H9 (cell line): ENCODE measurements around the gene BACH2. TPM values are rescaled to one million over a fixed set of nuclear protein-coding genes. Genes with fewer than 3 reads are reported as not detected.

Experiments
- DNase-seq: peaks from one replicate; pipeline ENCODE4 v3.0.0-alpha.2; 2017
- H2AFZ ChIP-seq: one replicate; pipeline ENCODE4 v1.6.1; 2013; ENCODE audit warnings: mild to moderate bottlenecking, low read length, control low read depth, moderate library complexity
- H2AK5ac ChIP-seq: 2 replicates; pipeline ENCODE4 v1.6.1; 2013; ENCODE audit warnings: low read length, control low read depth, mixed read lengths; ENCODE audit not compliant: insufficient read length
- H2BK120ac ChIP-seq: one replicate; pipeline ENCODE4 v1.6.1; 2013; ENCODE audit warnings: low read depth, mild to moderate bottlenecking, low read length, control low read depth, inconsistent platforms; ENCODE audit not compliant: poor library complexity, severe bottlenecking
- H2BK12ac ChIP-seq: 2 replicates; pipeline ENCODE4 v1.6.1; 2013; ENCODE audit warnings: low read length, control low read depth, mixed read lengths, low read depth; ENCODE audit not compliant: insufficient read length
- H2BK15ac ChIP-seq: 2 replicates; pipeline ENCODE4 v1.6.1; 2013; ENCODE audit warnings: low read depth, low read length, control low read depth
- H2BK20ac ChIP-seq: one replicate; pipeline ENCODE4 v1.6.1; 2013; ENCODE audit warnings: low read depth, mild to moderate bottlenecking, low read length, control low read depth, inconsistent platforms; ENCODE audit not compliant: poor library complexity, severe bottlenecking
- H2BK5ac ChIP-seq: 2 replicates; pipeline ENCODE4 v1.6.1; 2013; ENCODE audit warnings: low read length, control low read depth, mixed read lengths; ENCODE audit not compliant: insufficient read length
- H3K14ac ChIP-seq: 2 replicates; pipeline ENCODE4 v1.6.1; 2013; ENCODE audit warnings: low read length, control low read depth; ENCODE audit not compliant: insufficient read depth
- H3K18ac ChIP-seq: 2 replicates; pipeline ENCODE4 v1.6.1; 2013; ENCODE audit warnings: low read depth, mild to moderate bottlenecking, mixed read lengths, low read length, control low read depth; ENCODE audit not compliant: insufficient read length
- H3K23ac ChIP-seq: 2 replicates; pipeline ENCODE4 v1.6.1; 2013; ENCODE audit warnings: low read length, control low read depth, mixed read lengths, low read depth; ENCODE audit not compliant: insufficient read length
- H3K23me2 ChIP-seq: 2 replicates; pipeline ENCODE4 v1.6.1; 2013; ENCODE audit warnings: low read depth, mild to moderate bottlenecking, mixed read lengths, low read length, control low read depth; ENCODE audit not compliant: insufficient read length, poor library complexity, severe bottlenecking
- H3K27ac ChIP-seq: 2 replicates; pipeline ENCODE4 v1.5.1; 2013; ENCODE audit warnings: low read length, control low read depth, mixed read lengths, low read depth; ENCODE audit not compliant: insufficient read length
- H3K27me3 ChIP-seq: 2 replicates; pipeline ENCODE4 v1.6.1; 2013; ENCODE audit warnings: low read length, control low read depth, inconsistent platforms; ENCODE audit not compliant: insufficient read depth
- H3K4ac ChIP-seq: 2 replicates; pipeline ENCODE4 v1.6.1; 2013; ENCODE audit warnings: low read depth, mild to moderate bottlenecking, control low read depth, inconsistent platforms, low read length, moderate library complexity
- H3K4me1 ChIP-seq: 2 replicates; pipeline ENCODE4 v1.6.1; 2013; ENCODE audit warnings: low read length, control low read depth, inconsistent platforms; ENCODE audit not compliant: insufficient read depth
- H3K4me2 ChIP-seq: 2 replicates; pipeline ENCODE4 v1.6.1; 2013; ENCODE audit warnings: low read length, control low read depth, mixed read lengths; ENCODE audit not compliant: insufficient read length, insufficient read depth
- H3K56ac ChIP-seq: 2 replicates; pipeline ENCODE4 v1.6.1; 2013; ENCODE audit warnings: low read depth, mild to moderate bottlenecking, mixed read lengths, low read length, control low read depth; ENCODE audit not compliant: insufficient read length
- H3K79me1 ChIP-seq: 2 replicates; pipeline ENCODE4 v1.6.1; 2013; ENCODE audit warnings: low read depth, mild to moderate bottlenecking, moderate library complexity, low read length, control low read depth, inconsistent platforms; ENCODE audit not compliant: insufficient read depth, poor library complexity, severe bottlenecking
- H3K79me2 ChIP-seq: 2 replicates; pipeline ENCODE4 v1.6.1; 2013; ENCODE audit warnings: low read length, control low read depth, inconsistent platforms; ENCODE audit not compliant: insufficient read depth
- H3K9ac ChIP-seq: 2 replicates; pipeline ENCODE4 v1.6.1; 2013; ENCODE audit warnings: low read length, control low read depth, mixed read lengths; ENCODE audit not compliant: insufficient read length; ENCODE audit errors: extremely low read depth
- H3K9me3 ChIP-seq: one replicate; pipeline ENCODE4 v1.6.1; 2013; ENCODE audit warnings: low read depth, low read length, inconsistent platforms; ENCODE audit not compliant: control insufficient read depth
- H3T11ph ChIP-seq: one replicate; pipeline ENCODE4 v1.6.1; 2013; ENCODE audit warnings: mild to moderate bottlenecking, low read length, control low read depth, inconsistent platforms
- H4K20me1 ChIP-seq: one replicate; pipeline ENCODE4 v1.6.1; 2013; ENCODE audit not compliant: control insufficient read depth, insufficient read length, insufficient read depth
- H4K5ac ChIP-seq: 2 replicates; pipeline ENCODE4 v1.6.1; 2013; ENCODE audit warnings: low read depth, mild to moderate bottlenecking, mixed read lengths, low read length, control low read depth; ENCODE audit not compliant: insufficient read length
- H4K8ac ChIP-seq: replicated peaks from 2 replicates; pipeline ENCODE4 v1.6.1; 2013; ENCODE audit warnings: low read length, control low read depth, mixed read lengths, low read depth; ENCODE audit not compliant: insufficient read length
- H4K91ac ChIP-seq: 2 replicates; pipeline ENCODE4 v1.6.1; 2013; ENCODE audit warnings: low read depth, mild to moderate bottlenecking, moderate library complexity, mixed read lengths, low read length, control low read depth; ENCODE audit not compliant: insufficient read length
- H3K27ac Mint-ChIP-seq, 3 experiments: 2 replicates in 2 of 3; 3 replicates in 1 of 3; pipeline ENCODE4 v1.8.0; 2020 to 2021; ENCODE audit warnings: mixed read lengths in 3 of 3, mild to moderate bottlenecking in 1 of 3, moderate library complexity in 1 of 3
- H3K27me3 Mint-ChIP-seq: 2 replicates; pipeline ENCODE4 v1.8.0; 2021; ENCODE audit warnings: low read depth, mild to moderate bottlenecking, moderate library complexity, mixed read lengths
- H3K36me3 Mint-ChIP-seq, 3 experiments: 2 replicates in 2 of 3; 3 replicates in 1 of 3; pipeline ENCODE4 v1.8.0; 2020 to 2021; ENCODE audit warnings: low read depth in 3 of 3, mixed read lengths in 3 of 3; ENCODE audit not compliant: insufficient read depth in 1 of 3
- H3K4me1 Mint-ChIP-seq, 2 experiments: 2 replicates each; pipeline ENCODE4 v1.8.0; 2020; ENCODE audit warnings: mixed read lengths in 2 of 2
- H3K4me3 Mint-ChIP-seq, 2 experiments: 2 replicates in 1 of 2; 3 replicates in 1 of 2; pipeline ENCODE4 v1.8.0; 2020 to 2021; ENCODE audit warnings: mild to moderate bottlenecking in 2 of 2, mixed read lengths in 2 of 2, moderate library complexity in 1 of 2
- H3K9me3 Mint-ChIP-seq, 2 experiments: 2 replicates in 1 of 2; 3 replicates in 1 of 2; pipeline ENCODE4 v1.8.0; 2020; ENCODE audit warnings: mild to moderate bottlenecking in 2 of 2, mixed read lengths in 2 of 2, moderate library complexity in 1 of 2
- CTCF ChIP-seq: fragments of 200-600 bp; sonication (generic); conservative IDR thresholded peaks from 3 replicates; pipeline ENCODE4 v1.8.0; 2021; ENCODE audit warnings: antibody characterized with exemption, mild to moderate bottlenecking
- WGBS: extraction: QIAGEN DNeasy Blood & Tissue Kit; methylation state at CpG from one replicate; pipeline ENCODE4 v1.1.7; 2013; ENCODE audit warnings: missing lambda C conversion rate, low lambda C conversion rate, mixed read lengths; ENCODE audit not compliant: insufficient read length; ENCODE audit errors: extremely low coverage; 5-methylcytosine and 5-hydroxymethylcytosine counted together
- total RNA-seq: library from RNA; stranded (reverse); gene quantifications from 2 replicates; pipeline ENCODE4 v1.2.1, GENCODE V29; 2021

Gene BACH2
- total RNA-seq, 1 experiment from 2014 or later, result 2.0 TPM

GRCh38 chr6:90193359-90193758 lies 103.3 kb downstream of the BACH2 start:
- Histone ChIP-seq H3K4me1 (no peaks in the 10 kb centered on the region), H4K5ac (no peak overlapping the region), H3K18ac (no peak overlapping the region), H3K79me2 (no peaks in the 10 kb centered on the region), H3T11ph (no peak overlapping the region), H3K27ac (no peak overlapping the region), H3K27me3 (no peaks in the 10 kb centered on the region), H2BK15ac (no peak overlapping the region), H2BK20ac (no peak overlapping the region), H4K8ac (no peak overlapping the region), H2BK120ac (no peak overlapping the region), H3K23ac (no peak overlapping the region), H3K23me2 (no peaks in the 10 kb centered on the region), H3K4me2 (no peak overlapping the region), H3K9me3 (peaks cover 13% of the 10 kb centered on the region), H3K14ac (no peak overlapping the region), H3K4ac (no peak overlapping the region), H4K20me1 (no peaks in the 10 kb centered on the region), H3K9ac (no peak overlapping the region), H3K79me1 (no peaks in the 10 kb centered on the region), H2AFZ (no peak overlapping the region), H4K91ac (no peak overlapping the region), H2BK12ac (no peak overlapping the region), H2AK5ac (no peak overlapping the region), H2BK5ac (no peak overlapping the region), H3K56ac (no peak overlapping the region)
- no peak overlapping the region for H3K27ac Mint-ChIP-seq
- no peak for TF ChIP-seq CTCF
- peaks cover 7% of the 10 kb centered on the region in 2 experiments; a peak in 2 of 4 replicates for H3K4me1 Mint-ChIP-seq
- DNase-seq, result no peak
- peaks cover 12 to 13% of the 10 kb centered on the region in 2 experiments for H3K9me3 Mint-ChIP-seq
- WGBS, result no CpG with 5 or more reads among the region's 4 CpGs
- no peak overlapping the region for H3K4me3 Mint-ChIP-seq
- no peaks in the 10 kb centered on the region for H3K27me3 Mint-ChIP-seq
- H3K36me3 Mint-ChIP-seq, result peaks cover 10 to 13% (median 11%) of the 10 kb centered on the region in 3 experiments
